GM19467 (cell line): ENCODE results near the gene PLPP7.
"Not testable (repeated sequence)": the region's sequence is repeated elsewhere in the genome, so short reads cannot be mapped to it uniquely, and the experiment has no call there.

Experiments used
- ATAC-seq: cut with Tn5 transposase; IDR thresholded peaks from one replicate; pipeline ENCODE4 v1.9.1; 2021; ENCODE audit warnings: mild to moderate bottlenecking, moderate library complexity; ENCODE audit not compliant: unreplicated experiment

The PLPP7 gene

DNA sequence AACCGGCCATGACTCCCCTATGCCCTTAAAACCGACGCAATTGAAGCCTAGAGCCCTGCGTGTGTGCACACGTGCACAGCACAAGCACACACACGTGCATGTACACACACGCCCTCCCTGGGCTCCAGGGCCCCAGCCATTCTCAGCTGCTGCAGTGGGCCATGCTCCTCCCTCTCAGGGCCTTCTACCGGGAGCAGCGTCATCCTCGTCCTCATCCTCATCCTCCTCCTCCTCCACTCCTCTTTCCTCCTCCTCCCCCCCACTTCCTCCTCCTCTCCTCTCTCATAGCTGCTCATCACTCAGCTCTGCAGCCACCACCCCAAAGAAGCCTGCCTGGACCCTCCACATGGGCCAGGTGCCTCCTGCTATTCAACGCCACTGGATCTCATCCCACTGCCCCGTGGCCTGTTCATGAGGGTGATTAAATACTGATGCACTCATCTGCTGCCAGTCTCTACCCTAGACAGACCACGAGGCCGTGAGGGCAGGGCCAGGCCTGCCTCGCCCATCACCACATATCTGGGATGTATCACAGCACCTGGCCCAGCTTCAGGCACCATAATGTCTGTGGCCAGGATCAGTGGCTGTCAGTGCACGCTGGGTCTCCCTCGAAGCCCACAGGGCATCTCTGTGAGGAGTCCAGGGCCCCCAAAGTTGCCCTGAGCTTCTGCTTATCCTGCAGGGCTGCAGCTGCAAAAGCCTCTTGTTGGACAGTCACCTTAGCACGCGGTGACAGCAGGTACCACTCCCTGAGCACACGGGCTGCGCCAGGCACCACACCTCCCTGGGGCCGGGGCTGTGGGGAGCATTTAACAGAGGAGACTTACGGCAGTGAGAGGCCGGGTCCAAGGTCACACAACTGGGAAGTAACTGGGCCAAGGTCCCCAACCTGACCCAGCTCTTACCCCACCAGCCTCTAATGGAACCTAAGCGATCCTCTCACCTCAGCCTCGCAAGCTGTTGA, 23.0 kb upstream of the PLPP7 start:
- ATAC-seq = no peak

DNA sequence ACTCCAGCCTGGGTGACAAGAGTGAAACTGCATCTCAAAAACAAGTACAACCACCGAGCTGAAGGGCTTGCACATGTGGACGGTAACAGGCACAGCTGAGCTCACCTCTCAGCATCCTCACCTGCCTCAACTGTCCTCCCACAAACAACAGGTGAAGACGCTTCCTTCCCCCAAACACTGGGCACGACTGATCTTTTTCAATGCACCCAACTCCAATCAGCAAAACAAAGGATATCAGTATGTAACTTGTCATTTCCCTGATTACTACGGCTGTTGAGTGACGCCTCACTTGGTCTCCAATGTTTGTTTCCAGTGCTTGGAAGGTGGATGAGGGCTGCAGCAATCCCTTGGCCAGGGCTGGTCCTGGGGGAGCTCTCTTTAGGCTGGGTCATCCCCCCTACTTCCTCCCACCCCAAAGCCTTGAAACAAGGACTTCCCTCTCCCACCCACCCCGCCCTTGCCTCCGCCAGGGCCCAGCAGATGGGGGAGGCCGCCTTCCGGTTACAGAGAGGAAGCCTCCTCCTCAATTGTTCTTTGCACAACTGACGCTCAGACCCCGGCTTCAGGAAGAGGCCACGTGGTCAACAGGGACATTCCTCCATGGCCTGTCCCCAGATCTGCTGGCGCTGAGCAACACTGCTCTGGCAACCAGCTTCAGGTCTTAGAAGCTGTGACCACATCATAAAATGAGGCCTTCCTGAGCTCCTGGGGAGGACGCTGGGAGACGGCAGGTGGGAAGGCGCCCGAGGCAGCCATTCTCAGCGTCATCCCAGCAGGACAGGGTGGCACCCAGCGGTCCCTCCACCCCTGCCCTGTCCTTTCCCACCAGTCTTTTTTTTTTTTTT, 19.1 kb upstream of the PLPP7 start:
- ATAC-seq = no peak

DNA sequence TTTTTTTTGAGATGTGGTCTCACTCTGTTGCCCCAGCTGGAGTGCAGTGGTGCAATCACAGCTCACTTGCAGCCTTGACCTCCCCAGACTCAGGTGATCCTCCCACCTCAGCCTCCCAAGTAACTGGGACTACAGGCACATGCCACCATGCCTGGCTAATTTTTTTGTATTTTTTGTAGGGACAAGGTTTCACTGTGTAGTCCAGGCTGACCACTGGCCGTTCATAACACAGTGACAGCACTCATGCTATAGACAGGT, 18.6 kb upstream of the PLPP7 start:
- not testable (repeated sequence) for ATAC-seq

DNA sequence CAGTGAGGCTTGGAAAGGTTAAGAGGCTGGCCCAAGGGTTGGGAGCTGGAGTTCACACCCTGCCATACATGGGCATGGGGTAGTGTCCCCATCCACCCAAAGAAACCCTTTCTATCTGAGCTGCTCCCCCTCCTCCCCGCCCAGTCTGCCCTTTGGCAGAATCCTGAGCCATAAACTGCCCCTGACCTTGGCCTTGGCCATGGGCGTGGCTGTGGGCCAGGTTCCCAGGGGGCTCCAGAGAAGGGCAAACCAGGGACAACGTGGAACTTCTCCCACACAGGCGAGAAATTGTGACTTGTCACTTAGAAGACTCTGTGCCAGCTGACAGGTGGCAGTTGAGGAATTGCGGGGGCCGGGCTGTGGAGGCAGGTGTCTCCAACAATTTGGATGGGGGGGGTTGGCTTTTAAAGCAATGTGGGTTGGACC, 18.0 kb upstream of the PLPP7 start:
- no peak for ATAC-seq

DNA sequence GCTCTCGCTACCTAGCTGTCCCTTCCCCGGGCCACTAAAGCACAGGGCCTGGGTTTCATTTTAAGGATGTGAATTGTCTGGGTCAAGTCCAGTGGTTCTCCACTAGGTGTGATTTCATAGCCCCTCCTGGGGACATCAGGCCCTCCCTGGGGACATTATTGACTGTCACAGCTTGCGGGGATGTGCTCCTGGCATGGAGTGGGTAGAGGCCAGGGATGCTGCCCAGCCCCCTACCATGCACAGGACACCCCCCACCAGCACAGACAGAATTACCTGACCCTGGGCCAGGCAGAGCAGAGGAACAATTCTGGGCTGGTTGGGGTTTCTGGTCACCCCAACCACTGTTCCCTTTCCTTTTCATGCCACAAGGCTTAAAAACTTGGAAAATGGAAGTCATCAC, 17.3 kb upstream of the PLPP7 start:
- no peak for ATAC-seq

DNA sequence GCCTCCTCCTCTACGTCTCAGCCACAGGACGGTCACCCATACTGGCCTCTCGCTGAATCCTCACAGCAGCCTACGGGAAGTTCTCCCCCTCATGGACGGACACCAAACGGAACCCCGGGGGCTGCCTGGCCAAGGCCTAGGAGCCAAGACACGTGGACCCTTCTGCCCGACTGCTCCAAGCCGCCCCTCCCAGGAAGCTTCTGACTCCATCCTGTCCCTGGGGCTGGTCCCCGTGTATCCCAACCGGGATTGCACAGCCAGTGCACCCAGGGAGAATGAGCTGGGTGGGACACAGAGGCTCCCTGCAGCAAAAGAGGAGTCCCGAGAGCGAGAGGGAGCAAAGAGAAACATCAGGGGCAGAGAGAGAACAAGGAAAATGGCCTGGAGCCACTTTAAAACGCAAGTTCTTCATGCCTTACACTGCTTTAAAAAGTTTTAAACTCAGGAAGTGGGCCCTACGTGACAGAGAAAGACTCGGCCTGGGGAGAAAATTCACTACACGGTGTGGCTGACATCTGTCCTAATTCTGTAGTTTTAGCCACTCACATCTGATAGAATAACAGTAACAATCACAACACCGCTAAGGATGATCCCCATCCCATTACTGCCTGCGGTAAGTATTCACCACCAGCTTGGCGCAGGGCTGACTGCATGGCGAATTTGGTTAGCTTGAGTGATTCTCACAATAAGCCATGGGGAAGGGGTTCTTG, 16.2 kb upstream of the PLPP7 start:
- ATAC-seq = no peak

DNA sequence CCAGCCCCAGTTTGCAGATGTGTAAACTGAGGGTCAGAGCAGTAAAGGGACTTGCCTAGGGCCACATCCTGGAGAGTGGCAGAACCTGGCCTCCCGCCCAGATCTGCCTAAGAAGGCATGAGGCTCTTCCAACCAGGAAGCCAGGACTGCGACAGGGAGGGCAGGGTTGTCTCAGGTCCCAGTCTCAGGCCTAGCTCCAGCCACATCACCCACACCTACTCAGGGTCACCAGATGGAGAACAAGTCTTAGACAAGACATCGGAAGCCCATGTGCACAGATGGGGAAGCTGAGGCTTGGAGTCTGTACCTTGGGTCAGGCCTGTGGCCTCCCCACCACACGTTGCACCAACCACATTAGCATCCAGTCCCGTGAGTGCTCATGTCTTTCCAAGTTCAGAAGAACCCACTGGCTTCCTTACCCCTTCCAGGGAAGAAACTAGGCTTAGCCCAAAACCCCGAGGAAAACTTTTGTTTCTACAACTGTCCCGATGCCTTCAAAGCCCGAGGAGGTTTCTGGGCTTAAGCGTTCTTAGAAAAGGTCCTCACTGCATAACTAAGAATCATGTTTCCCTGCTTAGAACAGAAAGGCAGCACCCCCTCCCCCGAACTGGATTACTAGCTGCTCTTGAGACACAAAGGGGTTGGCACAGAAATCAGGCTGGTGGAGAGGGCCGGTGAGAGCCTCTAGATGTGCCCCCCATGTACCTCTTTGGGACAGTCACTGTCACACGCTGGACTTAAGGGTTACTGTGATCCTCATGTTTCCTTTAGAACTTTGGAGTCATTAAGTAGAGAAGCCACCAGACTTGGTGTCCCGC, 15.5 kb upstream of the PLPP7 start:
- no peak for ATAC-seq

DNA sequence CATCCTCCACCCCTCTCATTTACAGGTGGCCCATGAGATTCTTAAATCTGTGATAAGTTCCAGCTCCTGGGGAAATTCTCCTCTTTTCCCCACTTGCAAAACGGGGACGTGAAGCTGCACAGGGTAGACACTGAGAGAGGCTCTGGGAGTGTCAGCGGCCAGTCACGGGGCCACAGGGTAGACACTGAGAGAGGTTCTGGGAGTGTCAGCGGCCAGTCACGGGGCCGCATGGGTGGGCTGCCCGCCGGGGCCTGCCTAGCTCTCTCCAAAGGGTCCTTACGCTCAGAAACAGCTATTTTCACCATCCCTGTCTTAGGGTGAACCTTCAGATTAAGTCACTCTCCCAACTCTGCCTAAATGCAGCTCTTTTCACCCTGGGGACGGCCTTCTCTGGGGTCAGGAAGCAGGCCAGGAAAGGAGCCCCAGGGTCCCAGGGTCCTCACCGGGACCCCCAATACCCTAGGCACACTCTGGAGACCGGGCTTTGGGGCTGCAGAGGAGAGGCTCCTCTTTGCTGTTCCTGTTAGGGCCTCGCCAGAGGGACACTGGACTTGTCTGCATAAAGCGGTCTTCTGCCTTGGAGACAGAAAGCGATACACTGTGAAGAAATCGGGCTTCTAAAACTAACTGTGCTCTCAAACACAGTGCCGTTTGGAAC, 14.7 kb upstream of the PLPP7 start:
- ATAC-seq = no peak

DNA sequence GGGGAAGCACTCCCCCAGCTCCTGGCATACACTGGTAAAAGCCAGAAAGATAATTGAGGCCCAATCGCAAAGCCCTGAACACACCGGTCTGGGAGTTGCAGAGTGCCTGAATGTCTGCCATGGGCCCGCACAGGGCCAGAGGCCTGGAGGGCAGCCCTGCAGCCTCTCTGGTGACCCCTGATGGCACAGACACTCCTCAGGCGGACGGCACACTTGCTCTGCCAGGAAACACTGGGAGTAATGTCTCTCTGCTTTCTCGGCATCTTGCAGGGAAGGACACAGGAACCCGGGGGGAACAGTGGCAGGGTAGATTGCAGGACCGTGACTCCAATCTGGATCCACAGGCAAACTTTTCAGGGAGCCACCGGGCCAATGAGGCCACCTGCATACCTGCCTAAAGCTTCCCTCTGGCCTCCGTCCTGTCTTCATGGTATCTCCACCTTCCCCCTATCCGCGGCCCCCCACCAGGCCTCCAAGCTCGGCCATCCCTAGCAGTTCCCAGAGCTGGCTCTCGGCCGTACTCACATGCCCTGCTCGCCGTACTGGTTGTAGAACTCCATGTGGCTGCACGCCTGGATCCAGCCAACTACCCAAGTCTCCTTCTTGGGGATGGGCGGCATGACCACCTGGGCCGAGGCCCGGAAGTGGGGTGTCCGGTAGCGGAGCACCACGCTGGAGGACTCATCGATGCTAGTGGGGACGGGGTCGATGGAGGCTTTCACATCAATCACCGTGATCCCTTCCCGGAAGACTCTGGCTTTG, 14.0 kb upstream of the PLPP7 start:
- ATAC-seq = no peak

DNA sequence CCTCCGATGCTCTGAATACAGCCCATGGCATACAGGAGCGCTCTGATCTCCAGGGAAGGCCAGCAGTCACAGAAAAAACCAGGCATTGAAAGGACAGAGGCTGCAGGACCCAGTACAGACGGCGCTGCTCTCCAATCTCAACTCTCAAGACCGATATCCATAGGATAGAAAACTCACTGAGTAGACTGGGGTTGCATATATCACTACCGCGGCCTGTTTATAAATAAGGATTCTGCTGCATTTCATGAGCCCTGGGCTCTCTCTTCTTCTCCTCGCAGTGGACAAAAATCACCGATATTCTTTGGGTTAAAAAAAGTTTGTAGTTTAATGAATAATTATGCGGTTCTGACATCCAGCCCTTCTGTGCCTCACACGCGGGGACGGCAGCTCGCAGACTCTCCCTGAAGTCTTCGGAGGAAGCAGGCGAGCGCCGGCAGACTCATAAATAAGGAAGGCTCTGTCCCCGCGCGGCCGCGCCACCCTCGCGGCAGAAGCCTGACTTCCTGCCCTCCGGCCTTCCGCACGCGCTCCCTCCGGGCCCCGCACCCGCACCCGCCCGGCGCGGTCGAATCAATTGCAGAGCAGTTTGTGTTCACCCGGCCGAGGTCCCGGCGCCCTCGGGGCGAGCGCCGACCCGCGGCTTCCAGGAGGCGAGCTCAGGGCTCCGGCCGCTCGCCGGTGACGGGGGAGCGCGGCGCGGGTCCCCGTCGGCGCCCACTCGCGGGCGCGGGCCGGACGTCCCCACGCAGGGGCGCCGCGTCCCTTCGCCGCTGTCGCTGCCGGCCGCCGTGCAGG, 13.2 kb upstream of the PLPP7 start, which contains the start of gene FAM78A:
TSS of gene FAM78A (minus strand) at position 417 of the 795 bp plus-strand sequence. CDS start at position 86, 331 bp downstream.
- ATAC-seq = no peak

DNA sequence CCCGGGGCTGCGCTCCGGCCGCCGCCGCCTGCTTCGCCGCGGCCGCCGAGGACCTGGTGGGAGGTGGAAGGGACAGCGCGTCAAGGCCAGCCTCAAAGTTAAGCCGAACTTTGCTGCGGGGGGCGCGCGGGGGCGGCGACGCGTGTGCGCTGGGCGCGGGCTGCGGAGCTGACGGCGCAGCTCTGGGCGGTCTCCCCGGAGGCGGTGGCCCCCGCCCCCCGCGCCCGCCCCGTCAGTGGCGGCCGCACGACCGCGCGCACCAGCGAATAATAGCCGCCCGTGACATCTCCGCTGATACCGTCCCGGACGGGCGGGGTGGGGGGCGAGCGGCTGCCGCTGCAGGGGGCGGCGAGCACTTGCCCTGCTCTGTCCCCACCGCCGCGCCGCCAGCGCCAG, 12.6 kb upstream of the PLPP7 start:
- no peak for ATAC-seq

DNA sequence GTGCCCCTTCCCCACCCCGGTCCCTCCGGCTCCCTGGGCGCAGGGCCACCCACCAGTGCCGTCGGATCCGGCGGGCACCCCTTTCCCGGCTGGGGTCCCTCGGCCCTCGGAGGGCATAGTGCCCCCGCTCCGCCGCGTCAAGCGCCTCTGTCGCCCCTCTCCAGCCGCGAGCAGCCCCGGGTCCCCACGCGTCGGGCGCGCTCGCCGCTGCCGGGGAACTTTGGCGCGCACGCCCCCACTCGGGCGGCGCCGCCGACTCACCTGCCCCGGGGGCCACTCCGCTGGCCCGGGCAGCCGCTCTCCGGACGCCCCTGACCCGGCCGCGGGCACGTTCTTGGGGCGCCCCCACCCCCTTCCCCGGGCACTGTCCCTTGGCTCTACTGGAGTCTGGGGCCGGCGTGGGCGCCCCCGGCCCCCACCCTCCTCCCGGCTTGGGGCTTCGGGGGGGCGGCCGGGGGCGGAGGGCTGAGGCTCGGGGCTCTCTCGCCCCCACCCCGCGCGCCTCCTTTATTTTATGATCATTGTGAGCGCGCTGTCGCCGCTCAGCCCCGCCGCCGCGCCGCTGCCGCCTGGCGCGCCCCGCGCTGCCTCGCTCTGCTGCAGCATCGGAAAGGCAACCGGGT, 12.1 kb upstream of the PLPP7 start:
- no peak for ATAC-seq

DNA sequence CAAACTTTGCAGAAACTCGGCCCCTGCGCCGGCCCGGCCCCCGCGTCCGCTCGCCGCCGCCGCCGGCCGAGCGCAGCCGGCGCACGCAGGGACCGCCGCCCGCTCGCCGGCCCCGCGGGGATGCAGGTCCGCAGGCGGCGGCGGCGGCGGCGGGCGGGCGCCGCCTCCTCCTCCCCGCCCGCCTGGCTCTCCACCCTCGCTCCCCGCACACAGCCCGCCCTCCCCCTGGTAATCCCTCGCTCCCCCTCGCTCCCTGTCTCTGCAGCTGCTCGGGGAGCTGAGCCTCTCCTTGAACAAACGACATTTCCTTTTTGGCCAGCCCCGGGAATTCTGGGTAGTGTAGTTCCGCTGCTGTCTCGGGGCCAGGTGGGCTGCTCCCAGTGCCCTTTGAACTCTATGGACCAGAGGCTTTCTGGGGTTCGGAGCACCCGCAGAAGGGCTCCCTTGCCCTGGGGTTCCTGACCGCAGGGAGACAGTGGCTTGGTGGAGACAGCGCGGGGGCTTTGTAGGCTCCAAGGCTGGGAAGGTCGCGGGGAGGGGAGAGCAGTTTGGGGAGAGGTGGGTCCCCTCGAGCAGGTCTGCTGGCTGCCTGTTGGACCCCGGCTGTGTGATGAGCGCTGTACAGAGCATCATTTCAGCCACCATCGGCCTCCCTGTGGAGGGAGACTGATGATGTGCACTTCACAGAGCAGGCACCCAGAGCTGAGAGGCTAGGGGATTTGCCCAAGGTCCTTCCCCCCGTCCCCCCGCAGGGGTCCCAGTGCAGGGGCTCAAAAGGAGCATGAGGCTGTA, 11.4 kb upstream of the PLPP7 start:
- ATAC-seq = no peak

DNA sequence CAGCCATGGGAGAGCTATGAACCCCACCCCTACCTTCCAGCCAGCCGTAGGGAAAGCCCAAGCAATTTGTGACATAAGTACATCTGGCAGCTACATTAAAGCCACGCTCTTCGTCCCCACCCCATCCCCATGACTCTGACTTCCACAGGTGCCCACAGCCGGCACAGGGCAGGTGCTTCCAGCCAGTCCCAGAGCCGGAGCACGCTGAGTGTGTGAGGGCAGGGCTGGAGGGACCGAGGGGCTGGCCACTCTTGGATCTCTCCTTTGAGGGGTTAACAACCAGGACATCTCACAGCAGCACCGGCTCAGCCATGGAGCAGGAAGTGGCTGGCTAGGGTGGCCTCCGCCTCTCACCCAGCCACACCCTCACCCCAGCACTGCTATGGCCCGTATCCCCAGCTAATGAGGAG, 10.8 kb upstream of the PLPP7 start:
- no peak for ATAC-seq

DNA sequence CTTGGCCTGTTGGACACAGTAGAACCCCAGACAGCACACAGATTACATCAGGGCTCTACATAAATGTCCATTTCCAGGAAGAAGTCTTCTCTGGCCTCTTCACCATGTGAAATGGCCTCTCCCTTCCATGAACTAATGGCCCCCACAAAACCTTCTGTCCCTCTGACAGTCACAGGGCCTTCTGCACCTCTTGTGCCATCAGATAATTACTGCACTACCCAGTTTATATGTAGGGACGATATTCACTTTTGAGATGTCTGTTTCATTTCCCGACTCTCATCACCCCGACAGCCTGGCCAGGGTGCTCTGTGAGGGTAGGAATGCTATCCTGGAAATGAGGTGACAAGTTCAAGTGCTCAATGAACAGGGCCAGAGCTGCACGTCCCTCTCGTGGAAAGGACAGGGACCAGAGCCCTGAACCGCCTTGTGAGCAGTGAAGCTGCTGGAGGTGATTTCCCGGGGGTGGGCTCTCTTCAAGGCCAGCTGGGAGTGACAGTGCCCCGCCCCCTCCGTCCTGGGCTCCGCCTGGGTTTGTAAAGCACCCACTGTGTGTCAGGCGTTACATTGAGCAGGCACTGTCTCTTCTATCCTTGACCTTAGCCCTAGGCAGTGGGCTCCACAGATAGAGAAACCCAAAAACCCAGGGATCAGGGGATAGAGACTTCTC, 10.2 kb upstream of the PLPP7 start:
- ATAC-seq = no peak

DNA sequence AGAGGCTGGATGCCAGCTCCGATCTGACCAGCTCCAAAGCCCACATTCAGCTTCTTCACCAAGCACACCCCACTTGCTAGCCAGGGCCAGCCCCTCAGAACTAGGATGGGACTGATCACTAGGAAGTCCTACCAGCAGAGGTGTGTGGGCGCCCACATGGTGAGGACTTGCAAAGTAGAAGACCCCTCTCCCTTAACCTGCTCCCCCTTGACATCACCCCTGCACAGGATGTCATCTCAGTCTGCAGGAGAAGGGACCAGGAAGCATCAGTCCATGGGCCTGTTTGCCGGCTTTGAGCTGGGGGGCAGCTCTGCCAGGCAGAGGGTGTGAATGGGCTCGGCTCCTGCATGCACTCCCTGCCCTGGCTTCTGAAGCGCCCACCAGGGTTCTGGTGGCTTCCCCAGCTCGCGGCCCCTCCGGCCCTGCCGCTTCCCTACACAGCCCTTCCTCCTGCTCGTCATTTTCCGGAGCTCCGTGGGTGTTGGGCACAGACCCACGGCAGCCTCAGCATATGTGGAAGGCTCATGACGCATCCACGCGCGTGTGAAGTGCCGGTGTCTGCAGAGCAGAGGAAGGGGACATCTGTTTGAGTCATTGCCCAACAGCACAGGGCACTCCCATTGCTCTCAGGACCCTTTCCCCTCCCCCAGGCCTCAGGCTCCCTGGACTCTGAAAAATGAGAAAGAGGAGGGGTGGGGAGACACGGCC, 9.5 kb upstream of the PLPP7 start:
- ATAC-seq = no peak
